SK-N-SH (cell line): ENCODE measurements around the gene WASF3.

Experiments used
- CTCF ChIP-seq: fragments of 200-600 bp; sonication (generic); IDR thresholded peaks from 2 replicates; pipeline ENCODE4 v1.6.1; 2017; ENCODE audit warnings: antibody characterized with exemption, mild to moderate bottlenecking, moderate library complexity
- ELF1 ChIP-seq: IDR thresholded peaks from 2 replicates; pipeline ENCODE4 v1.4.0; 2012
- EP300 ChIP-seq, 2 experiments: IDR thresholded peaks; 2 replicates each; pipeline versions ENCODE4 v1.4.0 to v1.6.1; 2012; ENCODE audit warnings: borderline replicate concordance in 1 of 2, low read depth in 1 of 2, low read length in 1 of 2
- EZH2phosphoT487 ChIP-seq: fragments of 200-600 bp; sonication (generic); IDR thresholded peaks from 2 replicates; pipeline ENCODE4 v1.6.1; 2017; ENCODE audit warnings: low read depth, mixed run types, mild to moderate bottlenecking, antibody characterized with exemption, moderate library complexity, borderline replicate concordance
- FOXM1 ChIP-seq: IDR thresholded peaks from 2 replicates; pipeline ENCODE4 v1.4.0; 2012; ENCODE audit warnings: low read depth, mild to moderate bottlenecking
- GABPA ChIP-seq: IDR thresholded peaks from 2 replicates; pipeline ENCODE4 v1.4.0; 2012; ENCODE audit warnings: low read depth, mild to moderate bottlenecking
- JUND ChIP-seq: IDR thresholded peaks from 2 replicates; pipeline ENCODE4 v1.4.0; 2012
- REST ChIP-seq: IDR thresholded peaks from 2 replicates; pipeline ENCODE4 v1.6.1; 2012; ENCODE audit warnings: mild to moderate bottlenecking, low read depth, low read length, moderate library complexity
- RFX5 ChIP-seq: IDR thresholded peaks from 2 replicates; pipeline ENCODE4 v1.6.1; 2012; ENCODE audit warnings: mild to moderate bottlenecking, improper control_type of control experiment, low read length
- SIN3A ChIP-seq: IDR thresholded peaks from 2 replicates; pipeline ENCODE4 v1.6.1; 2012; ENCODE audit warnings: low read depth, mild to moderate bottlenecking, low read length, moderate library complexity, borderline replicate concordance
- TF ChIP-seq, protein P1 (sequence below): IDR thresholded peaks from 2 replicates; pipeline ENCODE4 v1.4.0; 2012; ENCODE audit warnings: low read depth, borderline replicate concordance

GRCh38 chr13:26727122-26727521 is 169.6 kb downstream of the WASF3 start:
- TF ChIP-seq GABPA (no peak), JUND (no peak), RFX5 (no peak), FOXM1 (no peak), REST (no peak), EP300 (IDR thresholded peaks at IDR 0.05; ENCODE audit: borderline replicate concordance in 1 of 2, low read depth in 1 of 2, low read length in 1 of 2) (no peak), ELF1 (no peak), CTCF (no peak), EZH2phosphoT487 (no peak), SIN3A (no peak)
- TF ChIP-seq, protein P1, sequence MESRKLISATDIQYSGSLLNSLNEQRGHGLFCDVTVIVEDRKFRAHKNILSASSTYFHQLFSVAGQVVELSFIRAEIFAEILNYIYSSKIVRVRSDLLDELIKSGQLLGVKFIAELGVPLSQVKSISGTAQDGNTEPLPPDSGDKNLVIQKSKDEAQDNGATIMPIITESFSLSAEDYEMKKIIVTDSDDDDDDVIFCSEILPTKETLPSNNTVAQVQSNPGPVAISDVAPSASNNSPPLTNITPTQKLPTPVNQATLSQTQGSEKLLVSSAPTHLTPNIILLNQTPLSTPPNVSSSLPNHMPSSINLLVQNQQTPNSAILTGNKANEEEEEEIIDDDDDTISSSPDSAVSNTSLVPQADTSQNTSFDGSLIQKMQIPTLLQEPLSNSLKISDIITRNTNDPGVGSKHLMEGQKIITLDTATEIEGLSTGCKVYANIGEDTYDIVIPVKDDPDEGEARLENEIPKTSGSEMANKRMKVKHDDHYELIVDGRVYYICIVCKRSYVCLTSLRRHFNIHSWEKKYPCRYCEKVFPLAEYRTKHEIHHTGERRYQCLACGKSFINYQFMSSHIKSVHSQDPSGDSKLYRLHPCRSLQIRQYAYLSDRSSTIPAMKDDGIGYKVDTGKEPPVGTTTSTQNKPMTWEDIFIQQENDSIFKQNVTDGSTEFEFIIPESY, result no peak
